Natural killer cell (primary cell): ENCODE results near the gene CACFD1. TPM values are rescaled to one million over a fixed set of nuclear protein-coding genes. Genes with fewer than 3 reads are reported as not detected.

Experiments used
- ATAC-seq, 3 donors: fragments of 150-1000 bp in 2 of 3; fragments of 200-7000 bp in 1 of 3; cut with Tn5 transposase; 1 replicate in 1 of 3; 2 replicates in 2 of 3; pipeline ENCODE4 v1.10.0; 2021; ENCODE audit warnings: mild to moderate bottlenecking in 2 of 3, moderate library complexity in 2 of 3
- DNase-seq, 2 donors: peaks; one replicate each; pipeline versions ENCODE4 v3.0.0 to v3.0.0-alpha.2; 2013 to 2021; ENCODE audit warnings: mixed read lengths in 1 of 2
- H3K27ac ChIP-seq: one replicate; pipeline ENCODE4 v1.5.1; 2013; ENCODE audit warnings: mild to moderate bottlenecking, low read length
- H3K27me3 ChIP-seq: one replicate; pipeline ENCODE4 v1.6.1; 2013; ENCODE audit warnings: low read length; ENCODE audit not compliant: control insufficient read depth, insufficient read depth
- H3K36me3 ChIP-seq: one replicate; pipeline ENCODE4 v1.6.1; 2013; ENCODE audit warnings: low read length; ENCODE audit not compliant: control insufficient read depth, insufficient read depth
- H3K4me1 ChIP-seq: one replicate; pipeline ENCODE4 v1.6.1; 2013; ENCODE audit warnings: low read length; ENCODE audit not compliant: control insufficient read depth, insufficient read depth
- H3K4me3 ChIP-seq: one replicate; pipeline ENCODE4 v1.5.1; 2013; ENCODE audit warnings: low read length
- H3K9me3 ChIP-seq: one replicate; pipeline ENCODE4 v1.6.1; 2013; ENCODE audit warnings: low read length; ENCODE audit not compliant: control insufficient read depth, insufficient read depth
- H3K27ac Mint-ChIP-seq, 2 donors: one replicate each; pipeline ENCODE4 v1.8.0; 2022; ENCODE audit warnings: mild to moderate bottlenecking in 2 of 2, mixed read lengths in 2 of 2, moderate library complexity in 1 of 2
- H3K27me3 Mint-ChIP-seq, 2 donors: one replicate each; pipeline ENCODE4 v1.8.0; 2022; ENCODE audit warnings: low read depth in 2 of 2, mixed read lengths in 2 of 2
- H3K36me3 Mint-ChIP-seq: one replicate; pipeline ENCODE4 v1.8.0; 2022; ENCODE audit warnings: mixed read lengths
- H3K4me1 Mint-ChIP-seq, 2 donors: one replicate each; pipeline ENCODE4 v1.8.0; 2022; ENCODE audit warnings: mixed read lengths in 2 of 2
- H3K4me3 Mint-ChIP-seq: one replicate; pipeline ENCODE4 v1.8.0; 2022; ENCODE audit warnings: mild to moderate bottlenecking, moderate library complexity, mixed read lengths
- H3K9me3 Mint-ChIP-seq, 2 donors: one replicate each; pipeline ENCODE4 v1.8.0; 2022; ENCODE audit warnings: mixed read lengths in 2 of 2
- CTCF ChIP-seq: fragments of 200-600 bp; IDR thresholded peaks from one replicate; pipeline ENCODE4 v1.8.0; 2022; ENCODE audit warnings: antibody characterized with exemption
- whole genome bisulfite sequencing: methylation state at CpG from one replicate; pipeline ENCODE4 v1.1.7; 2013; ENCODE audit warnings: missing lambda C conversion rate; ENCODE audit not compliant: insufficient coverage; 5-methylcytosine and 5-hydroxymethylcytosine counted together
- intact Hi-C: fragments of 100-400 bp; cut with micrococcal nuclease; formaldehyde crosslinking; loops from one replicate; pipeline ENCODE4 v1.14.2; 2022
- total RNA-seq, 4 donors: library from RNA; stranded (reverse); fragments of 120-200 nt in 1 of 4; gene quantifications; one replicate each; pipeline versions ENCODE4 v1.2.3 to v1.2.4, GENCODE V29; 2013 to 2022

Gene CACFD1
- total RNA-seq, 3 donors from 2014 or later (not counting 1 experiment from before 2014, with no cell fraction given), result 4.5 to 8.3 (median 5.4) TPM

- no peaks in the 10 kb centered on the region for H3K36me3 Mint-ChIP-seq
- no peaks in the 10 kb centered on the region for H3K27me3 Mint-ChIP-seq
- ATAC-seq, result no peak
- intact Hi-C loops, result no loop called here
- Histone ChIP-seq H3K9me3 (no peaks in the 10 kb centered on the region), H3K27me3 (no peaks in the 10 kb centered on the region), H3K36me3 (no peaks in the 10 kb centered on the region), H3K4me3 (no peak overlapping the region), H3K4me1 (peaks cover 23% of the 10 kb centered on the region), H3K27ac (no peak overlapping the region)
- peaks cover 0 to 14% of the 10 kb centered on the region in 2 donors for H3K4me1 Mint-ChIP-seq
- 91% methylated on average over 13 of the region's 13 CpGs for WGBS
- H3K27ac Mint-ChIP-seq, result no peak overlapping the region
- no peak for TF ChIP-seq CTCF
- DNase-seq, result no peak
- H3K4me3 Mint-ChIP-seq, result no peak overlapping the region
- no peaks in the 10 kb centered on the region for H3K9me3 Mint-ChIP-seq
These were observed 2.5 kb upstream of the CACFD1 start for GRCh38 chr9:133457233-133457632.

- Mint-ChIP-seq H3K4me3 (no peak overlapping the region), H3K4me1 (peaks cover 0 to 14% of the 10 kb centered on the region in 2 donors), H3K36me3 (no peaks in the 10 kb centered on the region), H3K27ac (no peak overlapping the region), H3K9me3 (no peaks in the 10 kb centered on the region), H3K27me3 (no peaks in the 10 kb centered on the region)
- H3K36me3 ChIP-seq, result no peaks in the 10 kb centered on the region
- H3K27ac ChIP-seq, result no peak overlapping the region
- no peak overlapping the region for H3K4me3 ChIP-seq
- H3K4me1 ChIP-seq, result peaks cover 23% of the 10 kb centered on the region
- H3K9me3 ChIP-seq, result no peaks in the 10 kb centered on the region
- intact Hi-C loops, result no loop called here
- no peaks in the 10 kb centered on the region for H3K27me3 ChIP-seq
- WGBS, result 95% methylated on average over 11 of the region's 11 CpGs
- TF ChIP-seq CTCF, result no peak
- DNase-seq, result no peak
- no peak for ATAC-seq
These were observed 2.0 kb upstream of the CACFD1 start for GRCh38 chr9:133457748-133458147.

- H3K36me3 Mint-ChIP-seq, result no peaks in the 10 kb centered on the region
- H3K27me3 Mint-ChIP-seq, result no peaks in the 10 kb centered on the region
- ATAC-seq (no peak), DNase-seq (no peak)
- H3K4me1 ChIP-seq, result peaks cover 23% of the 10 kb centered on the region
- intact Hi-C loops, result loop anchor here (1.0 kb wide), 1 partner anchor 21 kb away; the partner anchor contains the start of gene SLC2A6
- H3K9me3 Mint-ChIP-seq, result no peaks in the 10 kb centered on the region
- H3K9me3 ChIP-seq, result no peaks in the 10 kb centered on the region
- no peaks in the 10 kb centered on the region for H3K27me3 ChIP-seq
- peak overlapping the region; percentile 81 for H3K4me3 ChIP-seq
- WGBS, result 75% methylated on average over 15 of the region's 16 CpGs
- peak overlapping the region in 1 of 2 donors; percentile 92 for H3K27ac Mint-ChIP-seq
- H3K4me3 Mint-ChIP-seq, result peak overlapping the region; percentile 98
- peaks cover 0 to 14% of the 10 kb centered on the region in 2 donors for H3K4me1 Mint-ChIP-seq
- TF ChIP-seq CTCF, result no peak
- no peaks in the 10 kb centered on the region for H3K36me3 ChIP-seq
- H3K27ac ChIP-seq, result peak overlapping the region; percentile 90
These were observed 1.0 kb upstream of the CACFD1 start for GRCh38 chr9:133458643-133459312.
